Activated T-helper 17 cell treated with anti-CD3 and anti-CD28 coated beads, Interleukin-2, amount 50 U/mL, for 72 hours (primary cell): ENCODE measurements around the gene DPP10. TPM values are rescaled to one million over a fixed set of nuclear protein-coding genes. Genes with fewer than 3 reads are reported as not detected.

Source experiments
- ATAC-seq: fragments of 150-1000 bp; cut with Tn5 transposase; replicated peaks from 2 replicates; pipeline ENCODE4 v1.10.0; 2021; ENCODE audit warnings: mild to moderate bottlenecking, moderate library complexity
- H3K27ac Mint-ChIP-seq: one replicate; pipeline ENCODE4 v1.8.0; 2022; ENCODE audit warnings: mixed read lengths
- H3K27me3 Mint-ChIP-seq: one replicate; pipeline ENCODE4 v1.8.0; 2022; ENCODE audit warnings: mixed read lengths
- H3K36me3 Mint-ChIP-seq: one replicate; pipeline ENCODE4 v1.8.0; 2022; ENCODE audit warnings: low read depth, mild to moderate bottlenecking, mixed read lengths
- H3K4me1 Mint-ChIP-seq: one replicate; pipeline ENCODE4 v1.8.0; 2022; ENCODE audit warnings: mixed read lengths
- H3K4me3 Mint-ChIP-seq: one replicate; pipeline ENCODE4 v1.8.0; 2022; ENCODE audit warnings: mild to moderate bottlenecking, mixed read lengths
- H3K9me3 Mint-ChIP-seq: one replicate; pipeline ENCODE4 v1.8.0; 2022; ENCODE audit warnings: mixed read lengths
- total RNA-seq, 2 donors: library from RNA; stranded (reverse); gene quantifications; one replicate each; pipeline ENCODE4 v1.2.3, GENCODE V29; 2022

DPP10 gene
- total RNA-seq, 2 donors from 2014 or later, result not detected

DNA sequence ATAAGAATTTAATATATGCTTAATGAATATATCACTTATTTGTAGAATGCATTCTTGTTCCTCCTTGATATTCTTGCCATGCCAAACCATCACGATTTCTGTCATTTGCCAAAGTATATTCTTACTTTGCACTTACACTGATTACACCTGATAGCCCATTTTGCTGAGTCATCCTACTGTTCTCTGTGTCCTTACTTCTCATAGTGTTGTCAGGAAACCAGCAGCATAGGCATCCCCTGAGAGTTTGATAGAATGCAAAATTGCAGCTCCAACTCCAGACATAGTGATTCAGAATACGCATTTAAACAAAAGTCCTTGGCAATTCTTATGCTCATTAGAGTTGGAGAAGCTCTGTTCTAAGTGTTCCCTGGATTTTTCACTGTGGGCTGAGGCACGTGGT, 687.1 kb downstream of the DPP10 start:
- no peaks in the 10 kb centered on the region for H3K4me1 Mint-ChIP-seq
- H3K4me3 Mint-ChIP-seq, result no peak overlapping the region
- H3K27ac Mint-ChIP-seq, result no peak overlapping the region
- H3K9me3 Mint-ChIP-seq, result peaks cover 9% of the 10 kb centered on the region
- H3K27me3 Mint-ChIP-seq, result no peaks in the 10 kb centered on the region
- H3K36me3 Mint-ChIP-seq, result no peaks in the 10 kb centered on the region
- no peak for ATAC-seq

DNA sequence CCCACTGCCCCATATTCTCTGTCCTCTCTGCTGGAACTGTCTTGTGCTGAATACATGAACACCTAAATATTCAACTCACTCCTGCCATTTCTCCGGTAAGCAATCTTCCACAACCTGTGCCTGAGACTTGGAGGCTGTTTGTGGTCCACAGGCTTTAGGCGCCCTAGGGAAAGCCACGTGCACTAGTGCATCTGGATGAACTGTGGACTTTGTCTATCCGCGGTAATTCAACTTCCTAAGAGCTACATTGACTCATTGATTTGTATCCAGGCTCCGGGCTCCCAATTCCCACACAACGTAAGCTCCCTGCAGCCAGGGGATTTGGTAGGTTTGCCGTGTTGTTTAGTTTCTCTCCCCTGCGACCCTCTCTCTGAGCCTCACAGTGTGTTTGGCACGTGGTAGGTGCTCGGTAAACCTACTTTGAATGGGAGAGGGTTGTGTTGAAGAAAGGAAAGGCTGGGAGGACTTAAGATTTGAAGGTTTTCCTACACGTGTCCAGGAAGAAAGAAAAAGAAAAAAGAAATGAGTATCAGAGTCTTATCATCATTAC, 718.2 kb downstream of the DPP10 start:
- H3K27me3 Mint-ChIP-seq, result peaks cover 15% of the 10 kb centered on the region
- no peak for ATAC-seq
- no peak overlapping the region for H3K4me3 Mint-ChIP-seq
- no peaks in the 10 kb centered on the region for H3K4me1 Mint-ChIP-seq
- H3K36me3 Mint-ChIP-seq, result peaks cover 11% of the 10 kb centered on the region
- H3K9me3 Mint-ChIP-seq, result no peaks in the 10 kb centered on the region
- H3K27ac Mint-ChIP-seq, result no peak overlapping the region

DNA sequence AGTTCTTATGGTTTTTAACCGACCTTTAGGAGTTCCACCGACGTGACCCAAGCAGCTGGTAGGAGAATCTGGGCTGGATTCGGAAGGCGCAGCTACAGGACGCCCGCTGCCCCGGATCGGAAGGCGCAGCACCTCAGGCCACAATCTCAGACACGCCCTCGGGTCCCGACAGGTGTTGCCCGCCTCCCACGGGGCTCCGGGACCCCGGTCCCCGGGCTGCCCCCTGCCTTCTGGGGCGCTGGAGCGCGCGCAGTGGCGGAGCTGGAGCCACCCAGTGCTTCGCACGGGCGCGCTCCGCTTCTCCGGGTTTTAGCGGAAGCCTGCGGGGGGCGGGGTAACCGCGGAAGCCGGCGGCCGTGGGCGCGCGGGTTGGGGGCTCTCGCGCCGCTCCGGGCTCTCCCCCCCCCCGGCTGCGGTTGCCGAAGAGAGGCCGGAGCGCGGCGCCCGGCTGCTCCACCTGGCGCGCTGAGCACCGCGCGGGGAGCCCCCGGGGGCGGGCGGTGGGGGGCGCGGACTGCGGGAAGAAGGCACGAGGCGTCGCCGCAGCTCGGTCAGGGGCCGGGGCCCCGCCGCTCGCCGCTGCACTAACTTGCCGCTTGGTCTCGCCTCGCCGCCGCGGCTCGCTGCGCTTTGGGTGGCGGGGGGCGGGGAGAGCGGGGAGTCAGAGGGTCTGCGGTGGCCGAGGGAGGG, 718.8 kb downstream of the DPP10 start:
- H3K27me3 Mint-ChIP-seq, result peaks cover 15% of the 10 kb centered on the region
- no peaks in the 10 kb centered on the region for H3K9me3 Mint-ChIP-seq
- H3K27ac Mint-ChIP-seq, result no peak overlapping the region
- no peaks in the 10 kb centered on the region for H3K4me1 Mint-ChIP-seq
- H3K4me3 Mint-ChIP-seq, result no peak overlapping the region
- H3K36me3 Mint-ChIP-seq, result peaks cover 11% of the 10 kb centered on the region
- no peak for ATAC-seq

DNA sequence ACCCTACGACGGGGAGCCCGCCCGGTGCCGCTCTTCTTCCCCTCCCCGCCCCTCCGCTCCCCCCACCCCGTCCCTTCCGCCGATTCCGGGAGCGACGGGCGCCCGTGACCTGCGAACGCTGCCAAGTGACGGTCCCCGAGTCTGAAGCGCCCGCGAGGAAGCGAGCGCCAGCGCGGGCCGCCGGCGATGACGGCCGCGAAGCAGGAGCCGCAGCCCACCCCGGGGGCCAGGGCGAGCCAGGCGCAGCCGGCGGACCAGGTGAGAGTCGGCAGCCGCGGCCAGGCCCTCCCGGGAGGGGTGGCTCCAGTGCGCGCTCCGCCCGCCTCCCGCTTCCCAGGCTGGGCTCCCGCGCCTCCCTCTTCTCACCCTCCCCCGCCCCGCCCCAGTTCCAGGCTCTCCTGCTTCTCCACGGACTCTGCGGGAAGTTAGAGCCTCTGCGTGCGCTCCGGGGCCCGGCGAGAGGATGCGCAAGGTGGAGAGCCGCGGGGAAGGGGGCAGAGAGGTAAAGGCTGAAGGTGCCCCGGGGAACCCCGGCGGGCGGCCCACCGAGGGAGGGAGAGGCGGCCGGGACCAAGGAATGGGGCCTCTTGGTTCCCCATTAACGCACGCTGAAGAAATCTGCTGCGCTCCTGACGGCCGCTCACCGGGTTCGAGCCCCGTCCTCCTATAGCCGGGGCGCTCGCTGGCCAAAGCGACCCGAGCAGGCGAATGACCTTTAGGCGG, 719.5 kb downstream of the DPP10 start:
- peaks cover 11% of the 10 kb centered on the region for H3K36me3 Mint-ChIP-seq
- H3K4me1 Mint-ChIP-seq, result no peaks in the 10 kb centered on the region
- ATAC-seq, result no peak
- H3K27me3 Mint-ChIP-seq, result peaks cover 15% of the 10 kb centered on the region
- H3K27ac Mint-ChIP-seq, result no peak overlapping the region
- H3K9me3 Mint-ChIP-seq, result no peaks in the 10 kb centered on the region
- no peak overlapping the region for H3K4me3 Mint-ChIP-seq

DNA sequence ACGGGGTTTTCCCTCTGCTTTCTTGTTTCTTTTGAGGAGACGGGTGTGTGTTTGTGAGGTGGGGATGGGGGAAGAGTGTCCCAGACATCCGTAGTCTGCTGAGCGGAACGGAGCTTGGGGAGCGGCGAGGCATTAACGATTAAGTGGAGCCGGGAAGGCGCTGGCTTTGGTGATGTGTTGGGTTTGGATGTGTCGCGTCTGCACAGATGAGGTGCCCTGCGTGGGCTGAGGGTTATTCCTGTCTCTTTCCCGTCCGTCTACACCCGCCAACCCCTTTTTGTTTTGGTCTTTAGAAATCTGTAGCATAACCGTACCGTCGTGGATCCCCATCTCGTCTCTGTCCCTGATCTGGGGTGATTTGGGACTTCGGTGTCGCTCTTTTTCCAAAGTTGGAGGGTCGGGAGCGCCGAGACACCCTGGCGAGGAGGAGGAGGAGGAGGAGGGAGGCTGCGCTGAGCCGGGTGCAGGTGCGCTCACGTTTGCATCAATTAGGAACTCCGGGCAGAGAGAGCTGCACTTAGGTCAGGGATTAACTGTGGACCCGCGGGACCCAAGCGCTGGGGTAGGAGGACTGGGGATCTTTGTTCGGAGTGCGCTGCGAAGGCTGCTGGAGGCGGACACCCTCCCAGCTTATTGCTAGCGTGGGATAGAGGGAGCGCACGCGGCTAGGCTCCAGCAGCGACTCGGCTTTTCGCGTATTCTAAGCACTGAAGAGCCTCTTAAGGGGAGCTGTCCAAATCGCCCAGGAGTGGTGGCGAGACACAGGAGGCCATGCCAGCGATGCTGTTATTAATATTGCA, 720.3 kb downstream of the DPP10 start:
- no peak overlapping the region for H3K4me3 Mint-ChIP-seq
- H3K27ac Mint-ChIP-seq, result no peak overlapping the region
- peaks cover 15% of the 10 kb centered on the region for H3K27me3 Mint-ChIP-seq
- ATAC-seq, result no peak
- no peaks in the 10 kb centered on the region for H3K9me3 Mint-ChIP-seq
- H3K36me3 Mint-ChIP-seq, result peaks cover 11% of the 10 kb centered on the region
- H3K4me1 Mint-ChIP-seq, result no peaks in the 10 kb centered on the region

DNA sequence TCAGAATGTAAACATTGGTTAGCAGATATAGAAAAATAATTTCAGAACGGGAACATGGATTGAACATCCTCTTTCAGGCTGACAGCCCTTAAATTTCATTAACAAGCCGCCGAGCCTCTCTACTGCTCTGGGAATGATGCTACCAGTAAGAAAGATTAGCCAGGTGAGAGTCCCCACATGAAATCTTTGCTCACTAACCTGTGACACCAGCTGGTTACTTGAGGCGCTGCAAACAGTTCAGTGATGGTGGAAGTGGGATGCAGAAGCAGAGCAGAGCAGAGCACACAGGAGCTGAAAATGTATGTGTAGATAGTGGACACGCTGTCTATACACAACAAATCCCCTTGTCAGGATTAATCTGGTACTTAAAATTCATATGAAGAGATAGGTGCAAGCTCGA, 721.1 kb downstream of the DPP10 start:
- H3K36me3 Mint-ChIP-seq, result peaks cover 11% of the 10 kb centered on the region
- H3K27me3 Mint-ChIP-seq, result peaks cover 15% of the 10 kb centered on the region
- no peaks in the 10 kb centered on the region for H3K9me3 Mint-ChIP-seq
- no peak for ATAC-seq
- H3K4me3 Mint-ChIP-seq, result no peak overlapping the region
- H3K27ac Mint-ChIP-seq, result no peak overlapping the region
- no peaks in the 10 kb centered on the region for H3K4me1 Mint-ChIP-seq

DNA sequence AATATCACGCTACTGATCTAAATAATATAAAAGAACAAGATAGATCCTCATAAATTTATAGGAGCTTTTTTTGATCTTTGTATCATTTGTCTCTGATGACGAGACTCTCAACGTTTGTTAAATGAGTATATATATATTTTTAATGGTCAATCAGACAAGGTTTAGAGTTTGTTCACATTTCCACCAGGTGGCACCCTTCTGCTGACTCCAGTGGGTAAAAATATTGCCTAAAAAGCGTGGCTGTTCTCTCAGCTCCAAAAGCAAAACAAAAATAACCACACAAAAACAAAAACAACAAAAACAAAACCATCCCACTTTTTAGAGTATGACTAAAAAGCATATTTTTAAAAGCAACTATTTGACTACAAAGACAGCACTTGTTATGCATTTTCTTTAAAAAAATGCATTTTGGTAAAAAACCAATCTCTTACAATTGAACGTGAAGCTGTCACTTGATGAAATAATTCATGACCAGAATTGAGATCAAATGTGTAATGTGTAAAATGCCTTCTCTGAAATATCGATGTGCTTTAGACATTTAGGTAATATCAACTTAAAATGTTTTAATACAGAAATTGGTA, 723.2 kb downstream of the DPP10 start:
- peaks cover 10% of the 10 kb centered on the region for H3K36me3 Mint-ChIP-seq
- no peaks in the 10 kb centered on the region for H3K9me3 Mint-ChIP-seq
- H3K4me1 Mint-ChIP-seq, result no peaks in the 10 kb centered on the region
- H3K27ac Mint-ChIP-seq, result no peak overlapping the region
- peaks cover 12% of the 10 kb centered on the region for H3K27me3 Mint-ChIP-seq
- no peak overlapping the region for H3K4me3 Mint-ChIP-seq
- ATAC-seq, result no peak

DNA sequence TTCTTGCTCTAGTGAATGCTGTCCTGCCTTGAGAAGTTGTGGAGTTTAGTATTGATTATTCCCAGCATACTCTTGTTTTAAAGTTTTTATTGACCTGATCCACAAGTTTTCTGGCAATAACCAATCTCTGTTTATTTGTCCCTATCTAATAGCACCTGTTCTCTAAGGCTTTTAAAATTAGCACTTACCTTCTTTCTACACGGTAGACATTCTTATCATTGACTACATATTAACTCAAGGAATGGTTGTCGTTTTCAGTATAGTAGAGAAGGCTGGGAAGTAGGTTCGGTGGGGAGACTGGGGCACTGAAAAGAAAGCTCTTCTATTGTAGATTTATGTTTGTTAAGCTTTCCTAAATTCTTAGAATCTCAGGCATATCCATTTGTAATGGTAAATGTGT, 726.0 kb downstream of the DPP10 start:
- H3K36me3 Mint-ChIP-seq, result no peaks in the 10 kb centered on the region
- H3K9me3 Mint-ChIP-seq, result peaks cover 3% of the 10 kb centered on the region
- H3K4me1 Mint-ChIP-seq, result no peaks in the 10 kb centered on the region
- peaks cover 2% of the 10 kb centered on the region for H3K27me3 Mint-ChIP-seq
- no peak overlapping the region for H3K4me3 Mint-ChIP-seq
- ATAC-seq, result no peak
- H3K27ac Mint-ChIP-seq, result no peak overlapping the region

DNA sequence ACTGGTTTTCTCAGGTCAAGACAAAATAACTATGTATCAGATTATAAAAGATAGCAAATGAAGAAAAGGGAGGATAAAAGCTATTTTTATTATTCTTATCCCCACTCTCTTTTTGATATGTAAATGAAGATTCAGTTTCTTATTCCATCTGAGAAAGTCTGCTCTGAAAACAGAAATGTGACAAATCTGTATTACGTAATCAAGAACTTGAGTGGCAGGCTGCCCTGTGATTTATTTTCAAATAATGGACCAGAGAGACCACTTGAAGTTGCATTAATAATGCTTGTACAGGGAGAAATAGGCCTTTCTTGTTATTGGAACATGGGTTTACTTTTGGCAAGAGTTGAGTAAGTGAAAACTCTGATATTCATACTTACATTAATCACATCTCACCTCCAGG, 727.4 kb downstream of the DPP10 start:
- H3K27me3 Mint-ChIP-seq, result no peaks in the 10 kb centered on the region
- H3K4me3 Mint-ChIP-seq, result no peak overlapping the region
- H3K27ac Mint-ChIP-seq, result no peak overlapping the region
- H3K4me1 Mint-ChIP-seq, result no peaks in the 10 kb centered on the region
- H3K36me3 Mint-ChIP-seq, result no peaks in the 10 kb centered on the region
- no peak for ATAC-seq
- peaks cover 6% of the 10 kb centered on the region for H3K9me3 Mint-ChIP-seq

DNA sequence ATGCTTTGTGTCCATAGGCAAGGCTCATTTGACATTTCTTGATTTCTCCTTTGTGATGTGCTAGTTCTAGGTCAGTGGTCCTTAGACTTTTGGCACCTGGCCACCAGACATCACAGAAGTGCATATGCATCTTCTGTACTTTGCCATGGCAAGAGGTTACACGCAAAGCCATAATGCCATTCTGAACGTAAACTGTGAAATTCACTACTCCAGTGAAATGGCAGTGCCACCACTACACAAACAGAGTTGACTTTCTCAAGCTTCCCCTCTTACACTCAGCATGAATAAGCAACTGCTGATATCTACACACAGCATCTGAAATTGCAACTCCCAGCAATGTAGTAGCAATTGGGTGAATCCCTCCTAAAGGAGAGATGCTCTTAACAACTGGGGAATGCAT, 729.3 kb downstream of the DPP10 start:
- no peaks in the 10 kb centered on the region for H3K36me3 Mint-ChIP-seq
- H3K4me3 Mint-ChIP-seq, result no peak overlapping the region
- ATAC-seq, result no peak
- no peak overlapping the region for H3K27ac Mint-ChIP-seq
- no peaks in the 10 kb centered on the region for H3K27me3 Mint-ChIP-seq
- H3K9me3 Mint-ChIP-seq, result peaks cover 6% of the 10 kb centered on the region
- no peaks in the 10 kb centered on the region for H3K4me1 Mint-ChIP-seq

DNA sequence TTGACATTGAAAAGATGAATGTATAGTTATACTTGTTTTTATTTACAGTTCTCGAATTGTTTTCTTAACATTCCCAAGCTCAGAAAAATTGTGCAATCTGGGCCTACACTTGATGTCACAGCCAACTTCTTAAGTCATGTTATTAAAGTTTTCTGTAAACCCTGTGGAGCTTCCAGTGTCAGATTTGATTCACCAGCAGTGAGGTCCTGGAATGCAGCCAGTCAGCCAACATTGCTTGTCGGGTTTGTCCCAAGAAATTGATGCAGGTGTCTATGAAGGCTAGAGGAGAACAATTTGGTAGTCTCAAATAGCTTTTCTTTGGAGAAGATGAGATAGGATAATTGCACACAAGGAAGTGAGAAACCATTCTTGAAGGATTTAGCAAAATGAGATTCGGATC, 732.2 kb downstream of the DPP10 start:
- Mint-ChIP-seq H3K27ac (no peak overlapping the region), H3K9me3 (peaks cover 6% of the 10 kb centered on the region), H3K4me1 (no peaks in the 10 kb centered on the region), H3K4me3 (no peak overlapping the region), H3K36me3 (no peaks in the 10 kb centered on the region), H3K27me3 (no peaks in the 10 kb centered on the region)
- ATAC-seq, result no peak

DNA sequence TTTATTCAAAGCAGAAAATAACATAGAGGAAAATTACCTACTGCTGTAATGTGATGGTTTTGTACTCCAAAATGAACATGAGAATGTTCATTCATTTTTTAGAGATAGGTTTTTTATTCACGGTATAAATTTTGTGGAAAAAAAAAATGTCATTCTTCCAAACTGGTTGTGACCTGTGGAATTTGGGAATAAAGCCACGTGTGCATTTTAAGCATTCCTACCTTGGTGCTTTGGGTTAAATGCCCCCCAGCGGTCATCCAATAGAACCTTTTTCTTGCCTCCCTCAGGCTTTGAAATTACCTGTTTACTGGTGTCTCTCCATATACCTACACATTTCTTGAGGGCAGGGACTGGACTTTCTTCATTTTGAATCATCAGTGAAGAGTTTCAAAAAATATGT, 740.7 kb downstream of the DPP10 start:
- H3K27ac Mint-ChIP-seq, result no peak overlapping the region
- no peak for ATAC-seq
- H3K36me3 Mint-ChIP-seq, result no peaks in the 10 kb centered on the region
- H3K4me1 Mint-ChIP-seq, result no peaks in the 10 kb centered on the region
- H3K4me3 Mint-ChIP-seq, result no peak overlapping the region
- H3K9me3 Mint-ChIP-seq, result peaks cover 20% of the 10 kb centered on the region
- H3K27me3 Mint-ChIP-seq, result no peaks in the 10 kb centered on the region

DNA sequence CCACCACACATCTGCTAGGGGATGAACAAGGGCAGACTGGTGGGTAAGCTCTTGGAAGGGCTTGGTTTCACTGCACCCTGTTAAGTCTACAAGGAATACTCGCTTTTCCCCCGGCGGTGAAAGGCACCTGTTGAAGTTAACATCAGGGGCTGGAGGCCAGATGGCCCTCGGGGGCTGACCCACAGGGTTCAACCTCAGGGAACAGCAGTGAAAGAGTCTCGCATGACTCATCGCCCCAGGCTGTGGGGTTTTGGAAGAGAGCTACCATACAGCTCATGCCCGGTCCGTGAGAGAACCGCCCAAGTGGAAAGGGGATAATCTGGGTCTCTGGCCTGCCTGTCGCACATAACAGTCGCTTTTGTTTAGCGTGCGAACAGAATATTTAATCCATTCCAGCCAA, 748.0 kb downstream of the DPP10 start:
- Mint-ChIP-seq H3K27me3 (no peaks in the 10 kb centered on the region), H3K36me3 (no peaks in the 10 kb centered on the region), H3K4me3 (no peak overlapping the region), H3K4me1 (no peaks in the 10 kb centered on the region), H3K9me3 (peaks cover 25% of the 10 kb centered on the region), H3K27ac (no peak overlapping the region)
- no peak for ATAC-seq

DNA sequence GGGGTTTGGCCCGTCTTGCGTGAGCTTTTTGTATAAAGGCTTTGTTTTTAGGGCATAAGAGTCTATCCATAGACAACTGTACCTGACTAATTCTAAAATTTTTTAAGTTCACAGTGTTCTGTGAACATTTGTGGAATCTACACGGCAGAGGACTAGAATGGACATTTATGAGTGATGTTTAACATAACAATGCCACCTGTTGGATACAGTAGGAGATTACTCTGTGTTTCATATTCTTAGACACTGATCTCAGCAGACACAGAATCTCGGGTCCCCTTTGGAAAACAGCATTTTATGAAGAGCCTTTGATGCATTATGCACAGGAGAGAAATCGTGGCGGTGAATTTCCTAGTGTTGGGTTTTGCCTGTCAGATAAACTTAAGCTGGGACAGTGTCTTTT, 752.2 kb downstream of the DPP10 start:
- no peaks in the 10 kb centered on the region for H3K36me3 Mint-ChIP-seq
- peaks cover 10% of the 10 kb centered on the region for H3K9me3 Mint-ChIP-seq
- H3K27ac Mint-ChIP-seq, result no peak overlapping the region
- no peak overlapping the region for H3K4me3 Mint-ChIP-seq
- no peaks in the 10 kb centered on the region for H3K27me3 Mint-ChIP-seq
- H3K4me1 Mint-ChIP-seq, result no peaks in the 10 kb centered on the region
- no peak for ATAC-seq
